ENCODE measurements around the gene LCN9. TPM values are rescaled to one million over a fixed set of nuclear protein-coding genes. Genes with fewer than 3 reads are reported as not detected.

Gene LCN9
- total and polyA plus RNA-seq, 2 of the 4 experiments (the other 2 are of a cell fraction), result not detected

DNA sequence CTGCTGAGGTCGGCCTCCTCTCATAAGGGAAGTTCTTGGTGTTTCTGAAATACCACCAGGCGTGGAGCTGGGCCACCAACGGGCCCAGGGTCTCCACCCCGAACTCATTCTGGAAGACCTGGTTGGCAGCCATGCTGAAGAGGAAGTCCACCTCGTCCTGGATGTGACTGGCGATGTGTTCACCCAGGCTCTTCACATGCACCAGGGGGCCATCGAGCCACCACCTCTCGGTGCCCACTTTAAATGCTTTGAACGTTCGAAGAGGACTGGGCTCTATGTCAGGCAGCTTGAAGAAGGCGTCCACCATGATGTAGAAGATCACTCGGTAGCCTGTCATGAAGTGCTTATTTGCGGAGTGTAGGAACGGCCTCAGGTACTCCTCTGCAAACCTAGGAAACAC is 38.8 kb upstream of the LCN9 start:
- Histone ChIP-seq H3K4me2 (ENCODE audit: low read depth, low read length) (no peak overlapping the region), H4K5ac (ENCODE audit: low read depth, low read length) (no peak overlapping the region), H3K4me3 (ENCODE audit: insufficient read depth, low read depth, low read length) (no peak overlapping the region), H2AK9ac (replicated peaks; ENCODE audit: low read depth, low read length, poor library complexity) (no peak overlapping the region), H2AFZ (replicated peaks; ENCODE audit: low read length, poor library complexity) (no peak overlapping the region), H4K8ac (ENCODE audit: low read depth in 2 of 2, low read length in 2 of 2) (no peak overlapping the region), H3K9me3 (ENCODE audit: control insufficient read depth, insufficient read depth, low read length) (no peaks in the 10 kb centered on the region), H3K27ac (ENCODE audit: insufficient read depth, low read length) (no peak overlapping the region), H2BK120ac (ENCODE audit: low read depth, low read length) (no peak overlapping the region), H3K9ac (ENCODE audit: low read depth, low read length) (no peak overlapping the region), H3K79me1 (ENCODE audit: low read depth in 1 of 2, low read length in 2 of 2) (no peaks in the 10 kb centered on the region), H2AK5ac (ENCODE audit: low read depth, low read length) (no peak overlapping the region), H3K36me3 (ENCODE audit: control insufficient read depth, insufficient read depth, low read length) (no peaks in the 10 kb centered on the region), H3K27me3 (ENCODE audit: control insufficient read depth, insufficient read depth, low read length) (no peaks in the 10 kb centered on the region; the same call in 1 of the 2 replicates), H3K56ac (ENCODE audit: extremely low read depth, insufficient read depth, low read length) (no peak overlapping the region), H3K18ac (ENCODE audit: low read depth, low read length) (no peak overlapping the region), H3K9me1 (ENCODE audit: insufficient read depth, low read length) (no peaks in the 10 kb centered on the region), H2BK5ac (ENCODE audit: low read depth, low read length, poor library complexity, severe bottlenecking) (no peak overlapping the region), H4K91ac (ENCODE audit: insufficient read depth, low read depth, low read length) (no peak overlapping the region), H3K4ac (ENCODE audit: low read depth, low read length) (no peak overlapping the region), H2BK20ac (ENCODE audit: low read depth, low read length) (no peak overlapping the region), H2BK15ac (ENCODE audit: low read depth, low read length) (no peak overlapping the region), H3K14ac (replicated peaks; ENCODE audit: low read depth, low read length) (no peak overlapping the region), H3K23ac (ENCODE audit: low read depth, low read length) (no peak overlapping the region), H4K20me1 (ENCODE audit: insufficient read depth, low read length) (no peaks in the 10 kb centered on the region), H3K4me1 (ENCODE audit: control insufficient read depth, insufficient read depth, low read length) (no peaks in the 10 kb centered on the region)
- BruUV-seq (replicated peaks), result no TSS peak
- ChIA-PET CTCF (no interaction called here), POLR2A (ENCODE audit: unreplicated experiment) (no interaction called here)
- dilution Hi-C loops (cut with HindIII; ENCODE audit: low sequenced_read_pairs, unreplicated experiment) (no loop called here), in situ Hi-C loops (cut with MboI; ENCODE audit: low sequenced_read_pairs) (loop anchor here (25.0 kb wide), 1 partner anchor 313 kb away; no protein-coding TSS in a partner anchor), intact Hi-C loops (cut with micrococcal nuclease) (no loop called here)
- no peak for ATAC-seq (ENCODE audit: low read depth)
- DNase-seq, result no peak
- 66% methylated on average over 7 of the region's 14 CpGs; no CpG with 5 or more reads in 1 of the 2 experiments for WGBS, 2 experiments (ENCODE audit: extremely low coverage in 2 of 2, insufficient read length in 1 of 2)
- TF ChIP-seq CEBPB (IDR thresholded peaks at IDR 0.05; ENCODE audit: low read depth, low read length) (no peak), RAD21 (IDR thresholded peaks at IDR 0.05; ENCODE audit: low read length) (no peak), RFX5 (IDR thresholded peaks at IDR 0.05; ENCODE audit: low read depth, low read length) (no peak), CHD1 (IDR thresholded peaks at IDR 0.05; ENCODE audit: low read depth, low read length) (no peak), BHLHE40 (IDR thresholded peaks at IDR 0.05; ENCODE audit: low read depth, low read length) (no peak), SMC3 (IDR thresholded peaks at IDR 0.05; ENCODE audit: low read depth, low read length) (no peak), MAFK (IDR thresholded peaks at IDR 0.05; ENCODE audit: low read depth, low read length) (no peak), MAZ (IDR thresholded peaks at IDR 0.05; ENCODE audit: borderline replicate concordance, low read depth, low read length) (no peak), RCOR1 (IDR thresholded peaks at IDR 0.05; ENCODE audit: insufficient replicate concordance, low read length) (no peak), NFE2L2 (IDR thresholded peaks at IDR 0.05; ENCODE audit: low read depth, low read length) (no peak), MXI1 (IDR thresholded peaks at IDR 0.05; ENCODE audit: borderline replicate concordance, low read depth, low read length) (no peak), POLR2A (IDR thresholded peaks at IDR 0.05; ENCODE audit: low read depth, low read length) (no peak), FOS (IDR thresholded peaks at IDR 0.05; ENCODE audit: low read depth, low read length) (no peak)
- TF ChIP-seq, protein P1, sequence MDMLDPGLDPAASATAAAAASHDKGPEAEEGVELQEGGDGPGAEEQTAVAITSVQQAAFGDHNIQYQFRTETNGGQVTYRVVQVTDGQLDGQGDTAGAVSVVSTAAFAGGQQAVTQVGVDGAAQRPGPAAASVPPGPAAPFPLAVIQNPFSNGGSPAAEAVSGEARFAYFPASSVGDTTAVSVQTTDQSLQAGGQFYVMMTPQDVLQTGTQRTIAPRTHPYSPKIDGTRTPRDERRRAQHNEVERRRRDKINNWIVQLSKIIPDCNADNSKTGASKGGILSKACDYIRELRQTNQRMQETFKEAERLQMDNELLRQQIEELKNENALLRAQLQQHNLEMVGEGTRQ (IDR thresholded peaks at IDR 0.05; ENCODE audit: low read depth, low read length), result no peak
- TF ChIP-seq, protein P2, sequence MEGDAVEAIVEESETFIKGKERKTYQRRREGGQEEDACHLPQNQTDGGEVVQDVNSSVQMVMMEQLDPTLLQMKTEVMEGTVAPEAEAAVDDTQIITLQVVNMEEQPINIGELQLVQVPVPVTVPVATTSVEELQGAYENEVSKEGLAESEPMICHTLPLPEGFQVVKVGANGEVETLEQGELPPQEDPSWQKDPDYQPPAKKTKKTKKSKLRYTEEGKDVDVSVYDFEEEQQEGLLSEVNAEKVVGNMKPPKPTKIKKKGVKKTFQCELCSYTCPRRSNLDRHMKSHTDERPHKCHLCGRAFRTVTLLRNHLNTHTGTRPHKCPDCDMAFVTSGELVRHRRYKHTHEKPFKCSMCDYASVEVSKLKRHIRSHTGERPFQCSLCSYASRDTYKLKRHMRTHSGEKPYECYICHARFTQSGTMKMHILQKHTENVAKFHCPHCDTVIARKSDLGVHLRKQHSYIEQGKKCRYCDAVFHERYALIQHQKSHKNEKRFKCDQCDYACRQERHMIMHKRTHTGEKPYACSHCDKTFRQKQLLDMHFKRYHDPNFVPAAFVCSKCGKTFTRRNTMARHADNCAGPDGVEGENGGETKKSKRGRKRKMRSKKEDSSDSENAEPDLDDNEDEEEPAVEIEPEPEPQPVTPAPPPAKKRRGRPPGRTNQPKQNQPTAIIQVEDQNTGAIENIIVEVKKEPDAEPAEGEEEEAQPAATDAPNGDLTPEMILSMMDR (conservative IDR thresholded peaks at IDR 0.05; ENCODE audit: low read depth, low read length), result no peak
- TF ChIP-seq, protein P3, sequence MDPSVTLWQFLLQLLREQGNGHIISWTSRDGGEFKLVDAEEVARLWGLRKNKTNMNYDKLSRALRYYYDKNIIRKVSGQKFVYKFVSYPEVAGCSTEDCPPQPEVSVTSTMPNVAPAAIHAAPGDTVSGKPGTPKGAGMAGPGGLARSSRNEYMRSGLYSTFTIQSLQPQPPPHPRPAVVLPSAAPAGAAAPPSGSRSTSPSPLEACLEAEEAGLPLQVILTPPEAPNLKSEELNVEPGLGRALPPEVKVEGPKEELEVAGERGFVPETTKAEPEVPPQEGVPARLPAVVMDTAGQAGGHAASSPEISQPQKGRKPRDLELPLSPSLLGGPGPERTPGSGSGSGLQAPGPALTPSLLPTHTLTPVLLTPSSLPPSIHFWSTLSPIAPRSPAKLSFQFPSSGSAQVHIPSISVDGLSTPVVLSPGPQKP (IDR thresholded peaks at IDR 0.05; ENCODE audit: borderline replicate concordance, low read depth, low read length), result no peak
